IPS-18c (cell line): ENCODE measurements around the gene HES2.
"Not testable (repeated sequence)": the region's sequence is repeated elsewhere in the genome, so short reads cannot be mapped to it uniquely, and the experiment has no call there.

ENCODE experiments used
- H3K4me3 ChIP-seq: 2 replicates; pipeline ENCODE4 v1.7.0; 2013; ENCODE audit warnings: low read depth, mild to moderate bottlenecking, low read length, moderate library complexity; ENCODE audit not compliant: insufficient read depth
- H3K9me3 ChIP-seq: one replicate; pipeline ENCODE4 v1.6.1; 2013; ENCODE audit warnings: mild to moderate bottlenecking, low read length, moderate library complexity; ENCODE audit not compliant: control insufficient read depth, insufficient read depth

The HES2 gene

DNA sequence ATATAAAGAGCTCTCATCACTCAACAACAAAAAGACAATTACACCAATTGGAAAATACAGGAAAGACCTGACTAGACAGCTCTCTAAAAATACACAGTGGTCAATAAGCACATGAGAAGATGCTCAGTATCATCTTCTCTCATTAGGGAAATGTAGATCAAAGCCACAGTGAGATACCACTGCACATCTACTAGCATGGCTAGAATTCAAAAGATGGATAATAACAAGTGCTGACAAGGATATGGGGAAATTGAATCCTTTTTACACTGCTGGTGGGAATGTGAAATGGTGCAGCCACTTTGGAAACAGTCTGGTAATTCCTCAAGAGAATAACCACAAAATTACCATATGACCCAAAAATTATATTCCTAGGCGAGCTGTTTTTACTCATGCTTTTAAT, 35.6 kb downstream of the HES2 start:
- Histone ChIP-seq H3K4me3 (no peak overlapping the region), H3K9me3 (no peaks in the 10 kb centered on the region)

DNA sequence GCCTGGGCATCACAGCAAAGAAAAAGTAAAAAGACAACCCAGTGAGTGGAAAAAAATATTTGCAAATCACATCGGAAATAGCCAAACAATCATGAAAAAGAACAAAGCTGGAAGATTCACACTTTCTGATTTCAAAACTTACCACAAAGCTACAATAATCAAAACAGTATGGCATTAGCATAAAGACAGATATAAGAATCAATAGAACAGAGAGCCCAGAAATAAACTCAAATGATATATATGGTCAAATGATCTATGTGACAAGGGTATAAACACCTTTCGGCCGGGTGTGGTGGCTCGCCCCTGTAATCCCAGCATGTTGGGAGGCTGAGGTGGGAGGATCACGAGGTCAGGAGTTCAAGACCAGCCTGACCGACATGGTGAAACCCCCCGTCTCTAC, 39.7 kb downstream of the HES2 start:
- no peak overlapping the region for H3K4me3 ChIP-seq
- no peaks in the 10 kb centered on the region for H3K9me3 ChIP-seq

DNA sequence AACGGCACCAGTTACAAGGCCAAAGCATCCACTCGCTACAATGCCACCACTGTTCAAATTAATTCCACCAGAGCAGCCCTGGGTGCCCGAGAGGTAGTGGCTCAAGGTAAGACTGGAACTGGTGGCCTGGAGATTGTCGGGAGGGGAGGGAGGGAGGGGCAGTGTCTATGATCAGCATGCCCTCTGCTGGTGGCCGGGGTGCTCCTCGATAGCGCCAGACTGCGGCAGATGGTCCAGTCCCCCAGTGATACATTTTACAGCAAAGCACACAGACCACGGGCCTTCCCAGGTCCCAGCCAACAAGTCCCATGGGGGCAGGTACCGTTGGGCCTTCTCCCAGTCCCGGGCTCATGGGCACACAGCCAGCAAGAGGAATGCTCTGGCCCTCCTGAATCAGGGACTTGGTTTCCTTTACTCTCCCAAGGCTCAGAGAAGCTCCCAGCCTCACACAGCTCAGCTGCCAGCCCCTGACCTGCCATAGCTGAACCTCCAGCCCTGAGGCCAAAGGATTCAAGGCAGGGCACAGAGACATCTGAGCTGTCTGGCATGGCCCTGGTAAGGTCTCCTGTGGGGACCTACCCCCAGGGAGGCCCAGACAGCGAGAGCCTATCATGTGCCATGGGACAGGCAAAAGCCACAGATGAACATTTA, 41.5 kb downstream of the HES2 start:
- no peak overlapping the region for H3K4me3 ChIP-seq
- H3K9me3 ChIP-seq: no peaks in the 10 kb centered on the region

DNA sequence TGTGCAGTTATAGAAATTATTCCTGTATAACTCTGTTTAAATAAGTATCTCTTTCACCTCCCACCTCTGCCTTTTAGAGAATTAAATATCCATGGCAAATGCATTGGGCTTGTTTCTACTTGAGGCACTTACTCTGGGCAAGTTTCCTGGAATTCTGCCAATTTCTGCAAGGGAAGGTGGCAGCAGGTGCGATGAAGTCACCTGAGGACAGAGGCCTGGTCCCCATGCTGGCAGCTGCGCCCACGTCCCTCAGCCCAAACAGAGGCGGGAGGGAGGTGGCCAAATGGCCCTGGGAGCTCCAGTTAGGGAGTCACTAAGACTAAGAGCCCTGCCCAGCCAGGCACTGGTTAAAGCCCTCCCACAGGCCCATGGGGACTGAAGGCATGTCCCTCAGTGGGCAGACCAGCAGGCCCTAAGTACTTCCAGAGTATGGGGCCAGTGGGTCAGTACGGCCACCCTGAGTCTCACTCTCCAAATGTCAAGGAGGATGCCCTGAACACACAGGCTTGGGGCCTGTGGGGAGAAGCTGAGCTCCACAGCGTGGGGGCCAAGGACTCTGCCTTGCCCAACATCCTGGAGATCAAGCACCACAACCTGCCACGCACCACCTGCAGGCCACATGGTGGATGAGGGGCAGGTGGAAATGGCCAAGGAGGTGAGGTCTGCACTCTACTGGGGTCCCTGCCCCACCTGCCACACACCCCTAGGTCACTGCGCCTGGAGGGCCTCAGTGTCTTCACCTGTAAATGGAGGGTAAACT, 45.6 kb downstream of the HES2 start:
- H3K4me3 ChIP-seq: no peak overlapping the region
- H3K9me3 ChIP-seq: no peaks in the 10 kb centered on the region

DNA sequence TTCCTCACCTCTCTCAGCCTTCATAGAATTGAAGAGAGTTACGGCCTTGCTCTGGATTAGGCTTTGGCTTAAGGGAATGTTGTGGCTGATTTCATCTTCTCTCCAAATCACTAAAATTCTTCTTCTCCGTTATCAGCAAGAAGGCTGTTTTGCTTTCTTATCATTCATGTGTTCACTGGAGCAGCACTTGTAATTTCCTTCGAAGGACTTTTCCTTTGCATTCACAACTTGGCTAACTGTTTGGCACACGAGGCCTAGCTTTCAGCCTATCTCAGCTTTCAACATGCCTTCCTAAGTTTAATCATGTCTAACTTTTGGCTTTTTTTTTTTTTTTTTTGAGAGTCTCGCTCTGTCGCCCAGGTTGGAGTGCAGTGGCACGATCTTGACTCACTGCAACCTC, 47.5 kb downstream of the HES2 start:
- not testable (repeated sequence) for H3K4me3 ChIP-seq, H3K9me3 ChIP-seq

DNA sequence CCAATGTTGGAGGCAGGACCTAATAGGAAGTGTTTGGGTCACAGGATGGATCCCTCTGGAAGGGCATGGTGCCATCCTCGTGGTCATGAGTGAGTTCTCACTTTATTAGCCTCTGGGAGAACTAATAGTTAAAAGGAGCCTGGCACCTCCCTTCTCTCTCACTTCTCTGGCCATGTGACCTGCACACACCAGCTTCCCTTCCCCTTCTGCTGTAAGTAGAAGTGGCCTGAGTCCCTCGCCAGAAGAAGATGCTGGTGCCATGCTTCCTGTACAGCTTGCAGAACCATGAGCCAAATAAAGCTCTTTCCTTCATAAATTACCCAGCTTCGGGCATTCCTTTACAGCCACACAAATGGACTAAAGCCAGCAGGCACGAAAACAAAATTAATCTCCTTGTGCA, 49.7 kb downstream of the HES2 start:
- H3K4me3 ChIP-seq: no peak overlapping the region
- H3K9me3 ChIP-seq: no peaks in the 10 kb centered on the region

DNA sequence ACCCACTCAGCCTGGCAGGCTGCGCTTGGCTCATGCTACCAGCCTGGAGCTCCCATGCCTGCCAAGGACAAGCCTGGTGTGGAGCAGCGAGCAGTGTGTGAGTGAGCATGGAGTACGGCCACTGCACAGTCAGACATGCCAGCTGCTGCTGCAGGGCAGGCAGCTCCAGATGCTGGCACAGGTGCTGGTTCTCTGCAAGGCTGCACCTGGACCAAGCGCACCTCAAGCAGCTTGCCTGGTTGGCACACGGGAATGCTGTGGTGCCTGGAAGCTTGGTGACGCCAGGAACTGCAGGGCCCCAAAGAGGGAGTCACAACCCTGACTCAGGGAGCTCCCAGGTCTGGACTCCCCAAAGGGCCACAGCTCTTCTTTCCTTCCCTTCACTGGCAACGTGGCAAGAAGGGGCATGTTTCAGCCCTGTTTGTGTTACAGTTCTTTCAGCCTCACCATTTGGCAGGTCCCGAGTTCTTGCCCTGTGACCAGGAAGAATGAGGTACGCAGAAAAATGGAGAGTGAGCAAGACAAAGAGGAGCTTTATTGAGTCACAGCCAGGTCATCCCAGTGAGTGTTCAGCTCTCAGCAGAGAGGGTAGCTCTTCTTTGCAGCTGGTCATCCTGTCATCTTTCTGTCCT, 52.2 kb downstream of the HES2 start:
- H3K4me3 ChIP-seq: no peak overlapping the region
- H3K9me3 ChIP-seq: no peaks in the 10 kb centered on the region

DNA sequence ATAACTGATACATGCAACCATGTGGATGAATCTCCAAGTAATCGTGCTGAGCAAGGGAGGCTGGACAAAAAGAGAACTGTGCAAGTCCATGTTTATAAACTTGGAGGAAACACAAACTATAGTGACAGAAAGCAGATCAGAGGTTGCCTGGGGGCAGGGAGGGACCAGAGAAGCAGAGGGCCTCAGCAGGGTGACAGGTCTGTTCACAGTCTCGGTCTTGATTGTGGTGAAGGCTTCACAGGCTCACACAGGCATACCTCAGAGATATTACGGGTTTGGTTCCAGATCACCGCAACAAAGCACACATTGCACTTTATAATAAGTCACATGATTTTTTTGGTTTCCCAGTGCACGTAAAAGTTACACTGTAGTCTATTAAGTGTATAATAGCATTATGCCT, 54.7 kb downstream of the HES2 start:
- Histone ChIP-seq H3K9me3 (no peaks in the 10 kb centered on the region), H3K4me3 (no peak overlapping the region)

DNA sequence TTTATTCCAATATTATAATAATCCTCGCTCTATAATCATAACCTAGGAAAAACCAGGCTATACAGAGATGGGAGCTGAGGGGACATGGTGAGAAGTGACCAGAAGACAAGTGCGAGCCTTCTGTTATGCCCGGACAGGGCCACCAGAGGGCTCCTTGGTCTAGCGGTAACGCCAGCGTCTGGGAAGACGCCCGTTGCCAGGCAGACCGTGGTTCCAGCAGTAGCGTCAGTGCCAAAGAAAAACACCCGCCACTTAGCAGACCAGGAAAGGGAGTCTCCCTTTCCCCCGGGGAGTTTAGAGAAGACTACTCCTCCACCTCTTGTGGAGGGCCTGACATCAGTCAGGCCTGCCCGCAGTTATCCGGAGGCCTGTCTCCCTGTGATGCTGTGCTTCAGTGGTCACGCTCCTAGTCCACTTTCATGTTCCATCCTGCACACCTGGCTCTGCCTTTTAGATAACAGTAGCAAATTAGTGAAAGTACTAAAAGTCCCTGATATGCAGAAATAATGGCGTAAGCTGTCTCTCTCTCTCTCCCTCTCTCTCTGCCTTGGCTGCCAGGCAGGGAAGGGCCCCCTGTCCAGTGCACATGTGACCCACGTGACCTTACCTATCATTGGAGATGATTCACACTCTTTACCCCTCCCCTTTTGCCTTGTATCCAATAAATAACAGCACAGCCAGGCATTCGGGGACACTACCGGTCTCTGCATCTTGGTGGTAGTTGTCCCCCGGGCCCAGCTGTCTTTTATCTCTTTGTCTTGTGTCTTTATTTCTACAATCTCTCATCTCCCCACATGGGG, 56.4 kb downstream of the HES2 start:
- not testable (repeated sequence) for H3K9me3 ChIP-seq, H3K4me3 ChIP-seq
